Ovary (tissue), 3 donors: Measurements from ENCODE around the gene EPN1.

Experiments
- CTCF ChIP-seq, 3 donors: fragments of 450-650 bp in 2 of 3; fragments of 200-600 bp in 1 of 3; IDR thresholded peaks; one replicate each; pipeline versions ENCODE4 v1.5.1 to v1.8.0; 2016 to 2022; ENCODE audit warnings: antibody characterized with exemption in 3 of 3, mild to moderate bottlenecking in 1 of 3
- POLR2A ChIP-seq: fragments of 450-650 bp; IDR thresholded peaks from one replicate; pipeline ENCODE4 v1.6.1; 2017; ENCODE audit warnings: antibody characterized with exemption, mild to moderate bottlenecking, moderate library complexity
- donor health status: DM: no; HTN: no; CAD: no.

- no peak for TF ChIP-seq POLR2A
- TF ChIP-seq CTCF (IDR thresholded peaks at IDR 0.05), result no peak
Observed at GRCh38 chr19:55753401-55753800, 78.4 kb downstream of the EPN1 start.
